NCI-H2081 treated with DMSO at 0.1 percent for 48 hours (cell line): ENCODE measurements around the gene THSD7A.

ENCODE experiments used
- DNase-seq: peaks from one replicate; lab custom pipeline; 2025; lab: John Stamatoyannopoulos, UW

The THSD7A gene

GRCh38 chr7:11331128-11332102 lies 500.6 kb downstream of the THSD7A start:
- DNase-seq: no peak

GRCh38 chr7:11330717-11331116 lies 501.3 kb downstream of the THSD7A start:
- DNase-seq: no peak

GRCh38 chr7:11330208-11330607 lies 501.8 kb downstream of the THSD7A start:
- DNase-seq: no peak

- DNase-seq: no peak
Measured at GRCh38 chr7:11329626-11330025, 502.4 kb downstream of the THSD7A start.

GRCh38 chr7:11328309-11328708 lies 503.7 kb downstream of the THSD7A start:
- DNase-seq: no peak

GRCh38 chr7:11327633-11328032 lies 504.4 kb downstream of the THSD7A start:
- no peak for DNase-seq
